Fibroblast of peridontal ligament (primary cell): ENCODE measurements around the gene ZAR1L.
A peak's percentile ranks its signal among the peaks of the same experiment; 100 is the strongest.
"Not testable (repeated sequence)": the region's sequence is repeated elsewhere in the genome, so short reads cannot be mapped to it uniquely, and the experiment has no call there.

ENCODE experiments used
- DNase-seq: peaks from one replicate; pipeline ENCODE4 v3.0.0-alpha.2; 2010; ENCODE audit errors: extremely low read depth

The ZAR1L gene, protein sequence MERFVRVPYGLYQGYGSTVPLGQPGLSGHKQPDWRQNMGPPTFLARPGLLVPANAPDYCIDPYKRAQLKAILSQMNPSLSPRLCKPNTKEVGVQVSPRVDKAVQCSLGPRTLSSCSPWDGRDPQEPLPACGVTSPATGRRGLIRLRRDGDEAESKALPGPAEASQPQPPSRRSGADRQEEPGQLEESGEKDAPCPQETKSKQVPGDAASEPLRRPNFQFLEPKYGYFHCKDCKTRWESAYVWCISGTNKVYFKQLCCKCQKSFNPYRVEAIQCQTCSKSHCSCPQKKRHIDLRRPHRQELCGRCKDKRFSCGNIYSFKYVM

DNA sequence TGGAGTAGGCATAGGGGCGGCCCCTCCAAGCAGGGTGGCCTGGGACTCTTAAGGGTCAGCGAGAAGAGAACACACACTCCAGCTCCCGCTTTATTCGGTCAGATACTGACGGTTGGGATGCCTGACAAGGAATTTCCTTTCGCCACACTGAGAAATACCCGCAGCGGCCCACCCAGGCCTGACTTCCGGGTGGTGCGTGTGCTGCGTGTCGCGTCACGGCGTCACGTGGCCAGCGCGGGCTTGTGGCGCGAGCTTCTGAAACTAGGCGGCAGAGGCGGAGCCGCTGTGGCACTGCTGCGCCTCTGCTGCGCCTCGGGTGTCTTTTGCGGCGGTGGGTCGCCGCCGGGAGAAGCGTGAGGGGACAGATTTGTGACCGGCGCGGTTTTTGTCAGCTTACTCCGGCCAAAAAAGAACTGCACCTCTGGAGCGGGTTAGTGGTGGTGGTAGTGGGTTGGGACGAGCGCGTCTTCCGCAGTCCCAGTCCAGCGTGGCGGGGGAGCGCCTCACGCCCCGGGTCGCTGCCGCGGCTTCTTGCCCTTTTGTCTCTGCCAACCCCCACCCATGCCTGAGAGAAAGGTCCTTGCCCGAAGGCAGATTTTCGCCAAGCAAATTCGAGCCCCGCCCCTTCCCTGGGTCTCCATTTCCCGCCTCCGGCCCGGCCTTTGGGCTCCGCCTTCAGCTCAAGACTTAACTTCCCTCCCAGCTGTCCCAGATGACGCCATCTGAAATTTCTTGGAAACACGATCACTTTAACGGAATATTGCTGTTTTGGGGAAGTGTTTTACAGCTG is at the start of gene ZAR1L, which contains the start of gene BRCA2:
Gene ZAR1L, minus strand, starts transcription at position 126 of the 790 bp plus-strand sequence. CDS start 3,438 bp downstream, outside the sequence.
Gene BRCA2, plus strand, starts transcription at position 271 of the 790 bp plus-strand sequence. CDS start 953 bp downstream, outside the sequence.
- peak; percentile 94 for DNase-seq

DNA sequence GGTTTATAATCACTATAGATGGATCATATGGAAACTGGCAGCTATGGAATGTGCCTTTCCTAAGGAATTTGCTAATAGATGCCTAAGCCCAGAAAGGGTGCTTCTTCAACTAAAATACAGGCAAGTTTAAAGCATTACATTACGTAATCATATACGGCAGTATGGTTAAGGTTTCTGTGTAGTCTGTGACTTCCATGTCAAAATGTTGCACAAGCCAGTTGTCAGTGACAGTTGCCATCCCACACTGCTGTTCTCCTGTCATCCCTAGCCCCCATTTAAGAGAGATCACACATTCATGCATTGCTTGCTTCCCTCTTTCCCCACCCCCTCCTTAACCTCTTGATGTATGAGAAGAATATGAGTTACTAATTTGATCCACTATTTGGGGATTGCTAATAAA is 47.4 kb upstream of the ZAR1L start:
- DNase-seq, result no peak

DNA sequence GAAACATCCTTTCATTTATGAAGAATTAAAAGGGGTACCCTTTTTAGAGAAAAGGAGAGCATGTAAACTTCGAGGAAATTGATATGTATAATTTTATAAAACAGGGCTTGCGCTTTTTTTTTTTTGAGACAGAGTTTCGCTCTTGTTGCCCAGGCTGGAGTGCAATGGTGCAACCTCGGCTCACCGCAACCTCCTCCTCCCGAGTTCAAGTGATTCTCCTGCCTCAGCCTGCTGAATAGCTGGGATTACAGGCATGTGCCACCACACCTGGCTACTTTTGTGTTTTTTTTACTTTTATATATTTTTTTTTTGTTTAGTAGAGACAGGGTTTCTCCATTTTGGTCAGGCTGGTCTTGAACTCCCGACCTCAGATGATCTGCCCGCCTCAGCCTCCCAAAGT is 40.8 kb upstream of the ZAR1L start:
- DNase-seq, result not testable (repeated sequence)

DNA sequence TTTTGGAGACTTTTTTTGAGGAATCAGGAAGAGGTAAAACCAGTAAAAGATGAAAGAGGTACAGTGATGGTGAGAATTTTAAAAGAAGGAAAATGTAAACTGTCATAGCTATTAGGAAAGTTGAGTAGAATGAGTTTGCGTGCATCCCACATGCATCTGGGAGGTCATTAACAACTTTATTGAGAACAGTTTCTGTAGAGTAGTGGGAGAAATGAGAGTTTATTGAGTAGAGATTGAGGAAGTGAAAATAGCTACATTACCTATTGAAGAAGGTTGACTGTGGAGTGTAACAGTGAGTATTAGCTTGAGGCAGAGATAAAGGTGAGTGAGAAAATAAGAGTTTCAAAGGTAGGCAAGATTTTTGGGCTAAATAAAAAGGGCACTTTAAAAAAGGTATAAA is 38.9 kb upstream of the ZAR1L start:
- DNase-seq, result no peak

DNA sequence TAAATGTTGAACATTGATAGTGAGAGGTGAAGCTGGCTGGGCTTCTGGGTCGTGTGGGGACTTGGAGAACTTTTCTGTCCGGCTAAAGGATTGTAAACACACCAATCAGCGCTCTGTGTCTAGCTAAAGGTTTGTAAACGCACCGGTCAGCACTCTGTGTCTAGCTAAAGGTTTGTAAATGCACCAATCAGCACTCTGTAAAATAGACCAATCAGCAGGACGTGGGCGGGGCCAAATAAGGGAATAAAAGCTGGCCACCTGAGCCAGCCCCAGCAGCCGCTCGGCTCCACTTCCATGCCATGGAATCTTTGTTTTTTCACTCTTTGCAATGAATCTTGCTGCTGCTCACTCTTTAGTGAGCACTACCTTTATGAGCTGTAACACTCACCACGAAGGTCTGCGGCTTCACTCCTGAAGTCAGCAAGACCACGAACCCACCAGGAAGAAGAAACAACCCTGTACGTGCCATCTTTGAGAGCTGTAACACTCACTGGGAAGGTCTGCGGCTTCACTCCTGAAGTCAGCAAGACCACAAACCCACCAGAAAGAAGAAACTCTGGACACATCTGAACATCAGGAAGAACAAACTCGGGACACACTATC is 35.8 kb upstream of the ZAR1L start:
- not testable (repeated sequence) for DNase-seq

DNA sequence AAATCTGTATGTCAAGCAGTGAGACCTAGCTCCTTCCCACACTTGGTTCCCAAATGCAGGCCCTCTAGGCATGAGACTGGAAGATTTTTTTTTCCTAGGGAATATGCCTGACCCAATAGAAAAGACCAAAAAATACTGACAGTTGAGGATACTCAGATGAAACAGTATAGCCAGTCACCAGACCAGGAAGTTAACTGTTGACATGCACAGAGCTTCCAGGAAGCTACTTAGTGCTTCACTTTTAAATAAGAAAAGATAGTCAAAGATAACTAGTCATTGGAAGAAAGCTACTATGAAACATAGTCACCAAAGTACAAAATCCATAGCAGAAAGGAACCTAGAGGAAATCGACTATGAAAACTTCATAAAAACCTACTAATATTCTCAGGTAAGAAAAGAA is 32.5 kb upstream of the ZAR1L start:
- no peak for DNase-seq

DNA sequence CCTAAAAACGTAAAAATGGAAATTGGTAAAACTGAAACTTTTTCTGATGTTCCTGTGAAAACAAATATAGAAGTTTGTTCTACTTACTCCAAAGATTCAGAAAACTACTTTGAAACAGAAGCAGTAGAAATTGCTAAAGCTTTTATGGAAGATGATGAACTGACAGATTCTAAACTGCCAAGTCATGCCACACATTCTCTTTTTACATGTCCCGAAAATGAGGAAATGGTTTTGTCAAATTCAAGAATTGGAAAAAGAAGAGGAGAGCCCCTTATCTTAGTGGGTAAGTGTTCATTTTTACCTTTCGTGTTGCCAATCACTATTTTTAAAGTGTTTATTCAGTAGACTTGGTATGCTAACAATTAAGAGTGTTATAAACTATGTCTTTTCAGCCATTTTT is 25.8 kb upstream of the ZAR1L start:
- no peak for DNase-seq

DNA sequence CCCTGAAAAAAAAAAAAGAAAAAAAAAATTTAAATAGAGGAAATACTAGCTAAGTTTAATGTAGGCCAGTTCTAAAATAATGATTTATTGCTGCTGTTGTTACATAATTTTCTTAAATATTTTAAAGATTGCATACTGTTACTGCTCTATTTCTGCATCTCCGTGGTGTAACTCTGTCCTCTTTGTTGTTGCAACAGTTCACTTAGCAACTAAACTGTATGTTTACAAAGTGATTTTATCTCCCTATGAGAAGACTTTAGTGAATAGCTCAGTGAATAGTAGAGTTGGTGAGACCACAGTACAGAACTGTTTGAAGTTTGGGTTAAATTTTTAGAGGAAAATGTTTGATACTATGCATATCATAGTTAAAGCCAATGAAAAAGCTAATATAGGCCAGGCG is 19.5 kb upstream of the ZAR1L start:
- DNase-seq, result peak; percentile 48

DNA sequence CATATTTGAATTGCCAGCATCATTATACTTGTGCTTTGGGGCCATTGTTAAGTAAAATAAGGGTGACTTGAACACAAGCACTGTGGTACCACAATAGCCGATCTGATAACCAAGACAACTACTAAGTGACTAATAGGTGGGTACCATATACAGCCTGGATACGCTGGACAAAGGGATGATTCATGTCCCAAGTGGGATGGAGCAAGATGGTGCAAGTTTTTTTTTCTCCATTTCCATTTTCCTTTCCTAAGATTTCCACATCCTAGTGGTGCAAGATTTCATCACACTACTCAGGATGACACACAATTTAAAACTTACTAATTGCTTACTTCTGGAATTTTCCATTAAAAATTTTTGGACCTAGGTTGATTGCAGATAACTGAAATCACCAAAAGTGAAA is 15.3 kb upstream of the ZAR1L start:
- DNase-seq, result peak; percentile 93

DNA sequence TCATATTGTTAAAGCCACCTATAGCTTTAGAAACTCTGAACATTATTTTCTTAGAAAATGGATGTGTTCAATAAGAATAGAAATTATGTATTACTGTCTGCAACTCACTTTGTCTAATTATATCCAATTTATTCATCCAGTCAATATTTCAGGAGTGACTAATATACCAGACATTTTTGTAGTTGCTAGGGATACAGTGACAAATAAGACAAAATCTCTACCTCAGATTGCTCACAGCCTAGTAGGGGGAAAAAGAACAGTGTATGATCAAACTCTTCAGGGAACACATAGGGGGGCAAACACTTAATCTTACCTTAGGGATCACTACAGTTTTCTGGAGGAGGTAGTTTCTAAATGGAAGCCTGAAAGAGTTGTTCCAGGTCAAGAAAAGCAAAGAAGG is 8.7 kb upstream of the ZAR1L start:
- peak; percentile 85 for DNase-seq

DNA sequence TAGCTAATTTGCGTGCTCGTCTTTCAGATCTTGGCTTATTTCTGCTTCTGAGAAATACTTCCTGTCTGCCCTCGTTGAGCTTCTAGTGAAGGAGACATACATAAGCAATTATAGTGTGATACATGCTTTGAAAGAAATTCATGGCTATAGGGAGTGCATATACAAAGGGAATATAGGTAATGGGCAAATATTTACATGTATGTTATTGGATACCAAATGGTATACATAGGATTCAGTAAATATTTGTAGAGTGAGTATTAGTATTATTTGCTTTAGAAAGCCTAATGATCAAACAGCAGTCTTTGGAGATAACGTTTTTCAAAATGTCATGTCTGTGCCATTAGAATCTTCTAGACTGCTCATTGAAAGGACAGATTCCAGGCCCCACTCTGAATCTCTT is 5.4 kb upstream of the ZAR1L start:
- DNase-seq, result no peak

DNA sequence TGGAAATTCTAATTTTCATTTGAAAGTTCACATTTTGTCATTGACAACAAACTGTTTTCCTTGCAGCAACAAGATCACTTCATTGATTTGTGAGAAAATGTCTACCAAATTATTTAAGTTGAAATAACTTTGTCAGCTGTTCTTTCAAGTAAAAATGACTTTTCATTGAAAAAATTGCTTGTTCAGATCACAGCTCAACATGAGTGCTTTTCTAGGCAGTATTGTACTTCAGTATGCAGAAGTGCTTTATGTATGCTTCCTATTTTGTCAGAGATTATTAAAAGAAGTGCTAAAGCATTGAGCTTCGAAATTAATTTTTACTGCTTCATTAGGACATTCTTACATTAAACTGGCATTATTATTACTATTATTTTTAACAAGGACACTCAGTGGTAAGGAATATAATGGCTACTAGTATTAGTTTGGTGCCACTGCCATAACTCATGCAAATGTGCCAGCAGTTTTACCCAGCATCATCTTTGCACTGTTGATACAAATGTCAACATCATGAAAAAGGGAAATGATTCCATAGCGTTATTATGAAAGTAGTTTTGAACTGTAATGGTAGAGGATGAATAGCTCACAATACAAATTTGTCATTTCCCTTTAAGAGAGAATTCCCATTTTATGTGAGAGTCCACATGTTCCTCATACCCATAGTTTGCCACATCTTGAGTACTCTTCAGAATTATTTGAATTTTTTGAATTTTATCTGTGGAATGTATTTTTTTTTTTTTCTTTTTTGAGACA is 2.7 kb upstream of the ZAR1L start:
- DNase-seq, result no peak

DNA sequence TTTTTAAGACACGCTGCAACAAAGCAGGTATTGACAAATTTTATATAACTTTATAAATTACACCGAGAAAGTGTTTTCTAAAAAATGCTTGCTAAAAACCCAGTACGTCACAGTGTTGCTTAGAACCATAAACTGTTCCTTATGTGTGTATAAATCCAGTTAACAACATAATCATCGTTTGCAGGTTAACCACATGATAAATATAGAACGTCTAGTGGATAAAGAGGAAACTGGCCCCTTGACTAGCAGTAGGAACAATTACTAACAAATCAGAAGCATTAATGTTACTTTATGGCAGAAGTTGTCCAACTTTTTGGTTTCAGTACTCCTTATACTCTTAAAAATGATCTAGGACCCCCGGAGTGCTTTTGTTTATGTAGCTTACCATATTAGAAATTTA is 1.3 kb upstream of the ZAR1L start:
- peak; percentile 69 for DNase-seq

DNA sequence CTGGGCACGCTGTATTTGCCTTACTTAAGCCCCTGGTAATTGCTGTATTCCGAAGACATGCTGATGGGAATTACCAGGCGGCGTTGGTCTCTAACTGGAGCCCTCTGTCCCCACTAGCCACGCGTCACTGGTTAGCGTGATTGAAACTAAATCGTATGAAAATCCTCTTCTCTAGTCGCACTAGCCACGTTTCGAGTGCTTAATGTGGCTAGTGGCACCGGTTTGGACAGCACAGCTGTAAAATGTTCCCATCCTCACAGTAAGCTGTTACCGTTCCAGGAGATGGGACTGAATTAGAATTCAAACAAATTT is 821 bp upstream of the ZAR1L start:
- DNase-seq, result no peak

DNA sequence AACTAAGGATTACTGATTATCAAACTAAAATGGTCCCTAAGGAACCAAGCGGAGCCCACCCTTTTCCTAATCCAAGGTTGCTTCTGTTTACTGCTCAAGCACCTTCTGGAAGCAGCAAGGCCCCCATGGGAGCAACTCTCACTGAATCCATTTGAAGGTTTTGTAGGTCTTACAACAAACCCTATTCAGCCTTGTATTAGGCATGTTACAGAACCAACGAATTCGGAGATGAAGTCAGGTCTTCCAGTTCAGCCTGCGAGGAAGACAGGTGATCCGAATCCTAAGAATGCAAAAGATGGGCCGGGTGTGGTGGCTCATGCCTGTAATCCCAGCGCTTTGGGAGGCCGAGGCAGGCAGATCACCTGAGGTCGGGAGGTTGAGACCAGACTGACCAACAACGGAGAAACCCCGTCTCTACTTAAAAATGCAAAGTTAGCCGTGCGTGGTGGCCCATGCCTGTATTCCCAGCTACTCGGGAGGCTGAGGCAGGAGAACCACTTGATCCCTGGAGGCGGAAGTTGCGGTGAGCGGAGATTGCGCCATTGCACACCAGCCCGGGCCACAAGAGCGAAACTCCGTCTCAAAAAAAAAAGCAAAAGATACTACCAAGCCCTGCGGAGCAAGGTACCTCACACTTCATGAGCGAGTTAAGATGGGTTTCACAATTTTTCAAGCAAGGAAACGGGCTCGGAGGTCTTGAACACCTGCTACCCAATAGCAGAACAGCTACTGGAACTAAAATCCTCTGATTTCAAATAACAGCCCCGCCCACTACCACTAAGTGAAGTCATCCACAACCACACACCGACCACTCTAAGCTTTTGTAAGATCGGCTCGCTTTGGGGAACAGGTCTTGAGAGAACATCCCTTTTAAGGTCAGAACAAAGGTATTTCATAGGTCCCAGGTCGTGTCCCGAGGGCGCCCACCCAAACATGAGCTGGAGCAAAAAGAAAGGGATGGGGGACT is 609 bp downstream of the ZAR1L start:
- DNase-seq, result peak; percentile 70

DNA sequence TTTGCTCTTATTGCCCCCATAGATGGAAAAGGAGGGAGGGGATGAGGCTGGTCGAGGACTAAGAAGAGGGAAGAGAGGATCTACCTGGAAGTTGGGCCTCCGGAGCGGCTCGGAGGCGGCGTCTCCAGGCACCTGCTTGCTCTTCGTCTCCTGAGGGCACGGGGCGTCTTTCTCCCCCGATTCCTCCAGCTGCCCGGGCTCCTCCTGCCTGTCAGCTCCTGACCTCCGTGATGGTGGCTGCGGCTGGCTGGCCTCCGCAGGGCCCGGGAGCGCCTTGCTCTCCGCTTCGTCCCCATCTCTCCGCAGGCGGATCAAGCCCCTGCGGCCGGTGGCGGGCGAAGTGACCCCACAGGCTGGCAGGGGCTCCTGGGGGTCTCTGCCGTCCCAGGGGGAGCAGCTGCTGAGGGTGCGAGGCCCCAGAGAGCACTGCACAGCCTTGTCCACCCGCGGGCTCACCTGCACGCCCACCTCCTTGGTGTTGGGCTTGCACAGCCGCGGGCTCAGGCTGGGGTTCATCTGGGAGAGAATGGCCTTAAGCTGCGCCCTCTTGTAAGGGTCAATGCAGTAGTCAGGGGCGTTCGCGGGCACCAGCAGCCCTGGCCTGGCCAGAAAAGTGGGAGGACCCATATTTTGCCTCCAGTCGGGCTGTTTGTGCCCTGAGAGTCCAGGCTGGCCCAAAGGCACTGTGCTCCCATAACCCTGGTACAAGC is 3.8 kb downstream of the ZAR1L start:
- DNase-seq, result no peak

DNA sequence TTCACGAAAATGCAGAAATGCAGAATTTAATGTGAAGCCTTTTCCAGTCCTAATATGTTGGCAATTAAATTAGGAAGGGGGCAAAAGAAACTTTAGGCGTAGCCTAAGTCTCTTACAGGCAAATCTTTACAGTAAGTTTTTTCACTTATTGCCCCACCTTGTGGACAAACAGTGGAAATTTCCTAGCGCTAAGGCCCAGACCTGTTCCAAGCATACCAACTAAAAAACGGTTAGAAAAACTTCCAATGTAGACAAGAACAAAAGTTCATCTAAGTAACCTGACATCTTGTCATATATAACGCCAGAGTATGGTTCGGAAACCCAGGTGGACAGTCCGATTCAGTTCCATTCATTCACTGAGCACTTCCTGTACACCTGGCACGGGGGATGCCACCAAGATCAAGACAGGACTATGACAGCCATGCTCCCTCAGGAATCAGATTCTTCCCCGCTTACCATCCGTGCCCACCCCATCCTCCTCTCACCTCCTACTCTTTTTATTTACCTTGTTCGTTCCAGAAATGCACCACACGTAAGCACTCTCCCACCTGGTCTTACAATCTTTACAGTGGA is 4.9 kb downstream of the ZAR1L start:
- DNase-seq, result peak; percentile 85

DNA sequence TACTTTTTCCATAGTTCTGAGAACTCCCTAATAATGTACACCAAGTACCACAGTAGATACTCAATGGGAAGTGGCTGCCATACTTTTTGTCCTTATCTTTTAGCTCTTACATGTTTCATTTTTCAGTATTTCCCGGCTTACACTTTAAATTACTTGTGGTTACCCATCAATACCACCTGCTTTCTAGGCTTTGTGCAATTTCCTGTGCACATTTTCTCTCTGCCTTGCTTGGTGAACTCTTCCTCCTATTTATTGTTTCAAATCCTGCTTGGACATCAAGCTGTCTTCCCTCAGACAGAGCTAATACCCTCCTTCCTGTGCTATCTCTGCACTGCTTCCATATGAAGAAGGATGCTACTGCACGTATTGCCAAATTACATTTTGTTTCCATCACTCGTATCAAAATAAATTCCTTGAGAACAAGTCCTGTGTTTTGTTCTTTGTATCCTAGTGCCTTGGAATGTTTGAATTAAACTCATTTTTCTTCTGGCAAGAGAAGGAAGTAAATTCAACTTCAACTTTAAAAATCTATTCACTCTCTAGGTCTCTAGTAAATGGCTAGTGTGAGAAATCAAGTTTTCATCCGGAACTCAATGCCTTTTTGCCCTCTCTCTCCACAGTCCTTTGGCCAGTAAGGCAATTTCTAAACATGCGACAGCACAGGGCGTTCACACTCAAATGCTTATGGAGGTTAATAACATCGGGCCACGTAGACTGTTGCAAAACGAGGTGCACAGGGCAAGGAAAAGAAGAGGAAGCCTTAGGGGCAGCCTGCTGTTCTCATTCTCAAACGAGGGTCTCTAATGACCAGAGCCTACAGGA is 5.6 kb downstream of the ZAR1L start:
- no peak for DNase-seq

DNA sequence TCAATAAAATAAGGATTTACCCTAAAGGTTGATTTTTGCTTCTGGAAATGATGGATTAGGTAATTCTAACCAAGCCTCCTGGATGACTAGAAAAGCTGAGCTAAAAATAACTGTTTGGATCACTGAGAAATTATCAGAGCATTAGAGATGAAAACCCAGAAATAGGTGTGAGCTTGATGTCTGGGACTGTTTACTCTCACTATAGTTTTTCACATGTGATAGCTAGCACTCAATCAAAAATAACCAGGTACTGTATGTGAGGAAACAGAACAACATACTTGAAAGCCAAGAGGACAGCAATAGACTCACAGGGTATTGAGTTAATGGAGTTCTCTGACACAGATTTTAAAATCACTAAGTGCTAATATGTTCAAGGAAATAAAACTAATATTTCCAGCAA is 9.5 kb downstream of the ZAR1L start:
- DNase-seq, result no peak
